ENCODE data around the gene MAGI2. TPM values are rescaled to one million over a fixed set of nuclear protein-coding genes. Genes with fewer than 3 reads are reported as not detected.

The MAGI2 gene
- total RNA-seq, 1 experiment from 2014 or later, result 0.34 TPM

DNA sequence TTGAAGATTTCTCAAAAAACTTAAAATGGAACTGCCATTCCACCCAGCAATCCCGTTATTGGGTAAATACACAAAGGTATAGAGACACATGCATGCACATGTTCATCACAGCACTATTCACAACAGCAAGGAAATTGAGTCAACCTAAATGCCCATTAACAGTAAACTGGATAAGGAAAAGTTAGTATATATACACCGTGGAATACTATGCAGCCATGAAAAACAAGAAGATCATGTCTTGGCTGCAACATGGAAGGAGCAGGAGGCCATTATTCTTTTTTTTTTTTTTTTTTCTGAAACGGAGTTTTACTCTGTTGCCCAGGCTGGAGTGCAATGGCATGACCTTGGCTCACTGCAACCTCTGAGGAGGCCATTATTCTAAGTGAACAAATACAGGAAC, 749.0 kb downstream of the MAGI2 start:
- no TSS peak for BruUV-seq (replicated peaks)
- Histone ChIP-seq H3K9me3 (ENCODE audit: low read depth, low read length, poor library complexity, severe bottlenecking) (no peaks in the 10 kb centered on the region), H3K4me1 (ENCODE audit: insufficient read depth, low read length, poor library complexity, severe bottlenecking) (no peaks in the 10 kb centered on the region), H3K4me3 (ENCODE audit: low read depth, low read length, poor library complexity, severe bottlenecking) (no peak overlapping the region), H3K36me3 (ENCODE audit: insufficient read depth, low read length, poor library complexity, severe bottlenecking) (no peaks in the 10 kb centered on the region), H3K27me3 (replicated peaks; ENCODE audit: insufficient read depth, low read depth, low read length, poor library complexity) (no peaks in the 10 kb centered on the region), H3K27ac (ENCODE audit: low read depth, low read length, poor library complexity, severe bottlenecking) (no peak overlapping the region)
- TF ChIP-seq EZH2 (IDR thresholded peaks at IDR 0.05; ENCODE audit: borderline replicate concordance, low read depth, low read length, poor library complexity, severe bottlenecking), result no peak
- TF ChIP-seq, protein P1, sequence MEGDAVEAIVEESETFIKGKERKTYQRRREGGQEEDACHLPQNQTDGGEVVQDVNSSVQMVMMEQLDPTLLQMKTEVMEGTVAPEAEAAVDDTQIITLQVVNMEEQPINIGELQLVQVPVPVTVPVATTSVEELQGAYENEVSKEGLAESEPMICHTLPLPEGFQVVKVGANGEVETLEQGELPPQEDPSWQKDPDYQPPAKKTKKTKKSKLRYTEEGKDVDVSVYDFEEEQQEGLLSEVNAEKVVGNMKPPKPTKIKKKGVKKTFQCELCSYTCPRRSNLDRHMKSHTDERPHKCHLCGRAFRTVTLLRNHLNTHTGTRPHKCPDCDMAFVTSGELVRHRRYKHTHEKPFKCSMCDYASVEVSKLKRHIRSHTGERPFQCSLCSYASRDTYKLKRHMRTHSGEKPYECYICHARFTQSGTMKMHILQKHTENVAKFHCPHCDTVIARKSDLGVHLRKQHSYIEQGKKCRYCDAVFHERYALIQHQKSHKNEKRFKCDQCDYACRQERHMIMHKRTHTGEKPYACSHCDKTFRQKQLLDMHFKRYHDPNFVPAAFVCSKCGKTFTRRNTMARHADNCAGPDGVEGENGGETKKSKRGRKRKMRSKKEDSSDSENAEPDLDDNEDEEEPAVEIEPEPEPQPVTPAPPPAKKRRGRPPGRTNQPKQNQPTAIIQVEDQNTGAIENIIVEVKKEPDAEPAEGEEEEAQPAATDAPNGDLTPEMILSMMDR (conservative IDR thresholded peaks at IDR 0.05; ENCODE audit: low read depth, low read length), result no peak
- POLR2A ChIA-PET (ENCODE audit: low non-redundant PET), result no interaction called here
- DNase-seq (ENCODE audit: low spot score), result no peak
- CTCF ChIA-PET, result no interaction called here
- intact Hi-C loops (cut with micrococcal nuclease; ENCODE audit: unreplicated experiment), result no loop called here

DNA sequence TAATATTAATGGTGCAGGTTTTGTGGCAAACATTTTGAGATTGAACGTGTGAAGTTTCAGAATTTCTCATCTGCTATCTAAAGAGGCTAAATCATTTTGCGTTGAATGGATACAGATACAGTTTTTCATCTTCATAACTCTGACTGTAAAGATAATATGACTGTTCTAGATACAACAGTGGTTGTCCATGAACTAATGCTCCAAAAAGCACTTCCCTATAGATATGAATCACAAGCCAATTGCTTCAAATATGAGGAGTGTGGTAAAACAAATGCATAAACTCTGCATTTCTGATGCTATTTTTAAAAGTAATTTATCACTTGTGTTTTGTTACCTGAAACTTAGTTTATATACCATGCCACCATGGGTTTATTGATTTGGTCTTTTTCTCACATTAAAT, 750.1 kb downstream of the MAGI2 start:
- BruUV-seq (replicated peaks), result no TSS peak

DNA sequence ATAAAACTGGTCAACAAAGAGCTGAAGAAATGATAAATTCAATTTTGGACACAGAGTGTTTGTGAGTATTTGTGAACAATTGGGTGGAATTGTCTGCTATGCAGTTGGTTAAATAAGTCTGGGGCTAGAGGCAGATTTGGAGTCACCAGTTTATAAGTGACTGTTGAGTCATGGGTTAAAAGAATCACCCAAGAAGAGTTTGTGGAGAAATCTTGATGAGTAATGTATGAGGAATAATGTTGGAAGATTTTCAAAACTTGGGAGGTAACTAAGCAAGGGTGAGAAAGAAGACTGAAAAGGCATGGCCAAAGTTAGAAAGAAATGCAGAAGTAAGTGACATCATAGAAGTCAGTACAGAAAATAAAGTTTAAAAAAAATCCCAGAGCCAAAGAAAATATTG, 750.7 kb downstream of the MAGI2 start:
- Histone ChIP-seq H3K36me3 (ENCODE audit: insufficient read depth, low read length, poor library complexity, severe bottlenecking) (no peaks in the 10 kb centered on the region), H3K27me3 (replicated peaks; ENCODE audit: insufficient read depth, low read depth, low read length, poor library complexity) (no peaks in the 10 kb centered on the region), H3K4me1 (ENCODE audit: insufficient read depth, low read length, poor library complexity, severe bottlenecking) (no peaks in the 10 kb centered on the region), H3K9me3 (ENCODE audit: low read depth, low read length, poor library complexity, severe bottlenecking) (no peaks in the 10 kb centered on the region), H3K27ac (ENCODE audit: low read depth, low read length, poor library complexity, severe bottlenecking) (no peak overlapping the region), H3K4me3 (ENCODE audit: low read depth, low read length, poor library complexity, severe bottlenecking) (no peak overlapping the region)
- intact Hi-C loops (cut with micrococcal nuclease; ENCODE audit: unreplicated experiment), result no loop called here
- ChIA-PET CTCF (no interaction called here), POLR2A (ENCODE audit: low non-redundant PET) (no interaction called here)
- no peak for DNase-seq (ENCODE audit: low spot score)
- no peak for TF ChIP-seq EZH2 (IDR thresholded peaks at IDR 0.05; ENCODE audit: borderline replicate concordance, low read depth, low read length, poor library complexity, severe bottlenecking)
- TF ChIP-seq, protein P1 (conservative IDR thresholded peaks at IDR 0.05; ENCODE audit: low read depth, low read length), result no peak
- no TSS peak for BruUV-seq (replicated peaks)

More for the DNA sequence above, 750.1 kb downstream of the MAGI2 start:
- POLR2A ChIA-PET (ENCODE audit: low non-redundant PET), result no interaction called here
- no peak for DNase-seq (ENCODE audit: low spot score)
- H3K36me3 ChIP-seq (ENCODE audit: insufficient read depth, low read length, poor library complexity, severe bottlenecking), result no peaks in the 10 kb centered on the region
- intact Hi-C loops (cut with micrococcal nuclease; ENCODE audit: unreplicated experiment), result no loop called here
- CTCF ChIA-PET, result no interaction called here
- TF ChIP-seq, protein P1 (conservative IDR thresholded peaks at IDR 0.05; ENCODE audit: low read depth, low read length), result no peak
- TF ChIP-seq EZH2 (IDR thresholded peaks at IDR 0.05; ENCODE audit: borderline replicate concordance, low read depth, low read length, poor library complexity, severe bottlenecking), result no peak
- H3K27me3 ChIP-seq (replicated peaks; ENCODE audit: insufficient read depth, low read depth, low read length, poor library complexity), result no peaks in the 10 kb centered on the region
- H3K4me1 ChIP-seq (ENCODE audit: insufficient read depth, low read length, poor library complexity, severe bottlenecking), result no peaks in the 10 kb centered on the region
- no peaks in the 10 kb centered on the region for H3K9me3 ChIP-seq (ENCODE audit: low read depth, low read length, poor library complexity, severe bottlenecking)
- no peak overlapping the region for H3K27ac ChIP-seq (ENCODE audit: low read depth, low read length, poor library complexity, severe bottlenecking)
- no peak overlapping the region for H3K4me3 ChIP-seq (ENCODE audit: low read depth, low read length, poor library complexity, severe bottlenecking)

Measured in A673 (cell line).